WI38 (cell line): Measurements from ENCODE around the gene VIL1.

Experiments used
- H3K4me3 ChIP-seq: 2 replicates; pipeline ENCODE4 v1.5.1; 2011; ENCODE audit warnings: low read depth, mild to moderate bottlenecking, control low read depth, low read length
- CTCF ChIP-seq: IDR thresholded peaks from 2 replicates; pipeline ENCODE4 v1.5.1; 2012; ENCODE audit warnings: low read depth, mild to moderate bottlenecking, control low read depth, low read length

Gene VIL1

GRCh38 chr2:218418717-218419458 lies at the start of gene VIL1:
Gene VIL1, plus strand, starts transcription at chr2:218419123. Its CDS starts 4,656 bp downstream, at chr2:218423779.
- no peak within 1 kb of the TSS for H3K4me3 ChIP-seq
- no peak for TF ChIP-seq CTCF

- no peak for TF ChIP-seq CTCF
- no peak overlapping the region for H3K4me3 ChIP-seq
Measured at GRCh38 chr2:218369330-218369729, 49.6 kb upstream of the VIL1 start.

GRCh38 chr2:218370410-218371063 lies 48.4 kb upstream of the VIL1 start:
- no peak for TF ChIP-seq CTCF
- H3K4me3 ChIP-seq = no peak overlapping the region

GRCh38 chr2:218371983-218372350 lies 47.0 kb upstream of the VIL1 start:
- no peak for TF ChIP-seq CTCF
- H3K4me3 ChIP-seq = no peak overlapping the region

GRCh38 chr2:218374795-218375194 lies 44.1 kb upstream of the VIL1 start:
- no peak overlapping the region for H3K4me3 ChIP-seq
- TF ChIP-seq CTCF = no peak

- no peak for TF ChIP-seq CTCF
- no peak overlapping the region for H3K4me3 ChIP-seq
Measured at GRCh38 chr2:218375212-218375611, 43.7 kb upstream of the VIL1 start.

- TF ChIP-seq CTCF = no peak
- no peak overlapping the region for H3K4me3 ChIP-seq
Measured at GRCh38 chr2:218378053-218378452, 40.9 kb upstream of the VIL1 start.
